ENCODE results near the gene NR6A1.
A peak's percentile ranks its signal among the peaks of the same experiment; 100 is the strongest.

NR6A1 gene

GRCh38 chr9:124574534-124575375 lies 196.4 kb downstream of the NR6A1 start:
- Histone ChIP-seq H3K4me2 (ENCODE audit: low read length) (no peak overlapping the region), H3K27me3 (ENCODE audit: insufficient read depth, low read length, poor library complexity) (no peaks in the 10 kb centered on the region), H3K4me1 (ENCODE audit: control insufficient read depth, low read depth, low read length) (peaks cover 14% of the 10 kb centered on the region), H3K27ac (ENCODE audit: low read depth, low read length) (no peak overlapping the region), H2BK120ac (ENCODE audit: low read depth, low read length) (no peak overlapping the region), H2AK5ac (ENCODE audit: low read length) (no peak overlapping the region), H2BK15ac (replicated peaks; ENCODE audit: low read depth) (no peak overlapping the region), H3K79me1 (ENCODE audit: low read length) (peaks cover 4% of the 10 kb centered on the region), H3K36me3 (ENCODE audit: control insufficient read depth, insufficient read depth, low read length) (no peaks in the 10 kb centered on the region), H3K23ac (ENCODE audit: low read length) (no peak overlapping the region), H4K5ac (ENCODE audit: low read length) (no peak overlapping the region), H3K56ac (ENCODE audit: low read length) (no peak overlapping the region), H4K8ac (ENCODE audit: low read depth, low read length) (no peak overlapping the region), H3K4ac (ENCODE audit: low read depth, low read length) (no peak overlapping the region), H3K9ac (ENCODE audit: low read length) (no peak overlapping the region), H3K18ac (ENCODE audit: low read length) (peak overlapping the region; percentile 51), H2BK5ac (ENCODE audit: low read length) (no peak overlapping the region), H3K79me2 (ENCODE audit: control insufficient read depth, insufficient read depth, low read length) (no peaks in the 10 kb centered on the region), H3K4me3 (ENCODE audit: low read length) (no peak overlapping the region)
- no CpG with 5 or more reads among the region's 10 CpGs for WGBS (ENCODE audit: extremely low coverage, insufficient coverage, low lambda C conversion rate)
- no peak for DNase-seq

GRCh38 chr9:124570942-124571666 lies 200.0 kb downstream of the NR6A1 start:
- H3K4ac ChIP-seq (ENCODE audit: low read depth, low read length), result peak overlapping the region; percentile 48
- no peaks in the 10 kb centered on the region for H3K27me3 ChIP-seq (ENCODE audit: insufficient read depth, low read length, poor library complexity)
- no peak overlapping the region for H3K4me2 ChIP-seq (ENCODE audit: low read length)
- peak overlapping the region; percentile 59 for H3K56ac ChIP-seq (ENCODE audit: low read length)
- no peak overlapping the region for H3K9ac ChIP-seq (ENCODE audit: low read length)
- H2AK5ac ChIP-seq (ENCODE audit: low read length), result peak overlapping the region; percentile 40
- H2BK120ac ChIP-seq (ENCODE audit: low read depth, low read length), result no peak overlapping the region
- peak overlapping the region; percentile 47 for H2BK5ac ChIP-seq (ENCODE audit: low read length)
- H4K5ac ChIP-seq (ENCODE audit: low read length), result peak overlapping the region; percentile 29
- no peak overlapping the region for H3K4me3 ChIP-seq (ENCODE audit: low read length)
- H3K18ac ChIP-seq (ENCODE audit: low read length), result peak overlapping the region; percentile 4
- H3K79me1 ChIP-seq (ENCODE audit: low read length), result peaks cover 6% of the 10 kb centered on the region
- H4K8ac ChIP-seq (ENCODE audit: low read depth, low read length), result no peak overlapping the region
- no peak overlapping the region for H3K27ac ChIP-seq (ENCODE audit: low read depth, low read length)
- H3K36me3 ChIP-seq (ENCODE audit: control insufficient read depth, insufficient read depth, low read length), result no peaks in the 10 kb centered on the region
- WGBS (ENCODE audit: extremely low coverage, insufficient coverage, low lambda C conversion rate), result no CpG with 5 or more reads among the region's 4 CpGs
- peaks cover 14% of the 10 kb centered on the region for H3K4me1 ChIP-seq (ENCODE audit: control insufficient read depth, low read depth, low read length)
- no peaks in the 10 kb centered on the region for H3K79me2 ChIP-seq (ENCODE audit: control insufficient read depth, insufficient read depth, low read length)
- no peak overlapping the region for H2BK15ac ChIP-seq (replicated peaks; ENCODE audit: low read depth)
- DNase-seq, result peak; percentile 40
- H3K23ac ChIP-seq (ENCODE audit: low read length), result no peak overlapping the region

- no peak overlapping the region for H2AK5ac ChIP-seq (ENCODE audit: low read length)
- no peak overlapping the region for H3K9ac ChIP-seq (ENCODE audit: low read length)
- peaks cover 6% of the 10 kb centered on the region for H3K79me1 ChIP-seq (ENCODE audit: low read length)
- no peak overlapping the region for H2BK15ac ChIP-seq (replicated peaks; ENCODE audit: low read depth)
- peak overlapping the region; percentile 96 for H3K18ac ChIP-seq (ENCODE audit: low read length)
- peaks cover 14% of the 10 kb centered on the region for H3K4me1 ChIP-seq (ENCODE audit: control insufficient read depth, low read depth, low read length)
- H2BK5ac ChIP-seq (ENCODE audit: low read length), result no peak overlapping the region
- peak overlapping the region; percentile 60 for H3K27ac ChIP-seq (ENCODE audit: low read depth, low read length)
- H4K8ac ChIP-seq (ENCODE audit: low read depth, low read length), result no peak overlapping the region
- no peak overlapping the region for H3K4me3 ChIP-seq (ENCODE audit: low read length)
- no peaks in the 10 kb centered on the region for H3K36me3 ChIP-seq (ENCODE audit: control insufficient read depth, insufficient read depth, low read length)
- H3K56ac ChIP-seq (ENCODE audit: low read length), result peak overlapping the region; percentile 18
- H4K5ac ChIP-seq (ENCODE audit: low read length), result no peak overlapping the region
- no peak overlapping the region for H2BK120ac ChIP-seq (ENCODE audit: low read depth, low read length)
- no peaks in the 10 kb centered on the region for H3K79me2 ChIP-seq (ENCODE audit: control insufficient read depth, insufficient read depth, low read length)
- WGBS (ENCODE audit: extremely low coverage, insufficient coverage, low lambda C conversion rate), result no CpG with 5 or more reads among the region's 2 CpGs
- DNase-seq, result peak; percentile 83
- no peak overlapping the region for H3K4me2 ChIP-seq (ENCODE audit: low read length)
- H3K4ac ChIP-seq (ENCODE audit: low read depth, low read length), result no peak overlapping the region
- H3K27me3 ChIP-seq (ENCODE audit: insufficient read depth, low read length, poor library complexity), result no peaks in the 10 kb centered on the region
- no peak overlapping the region for H3K23ac ChIP-seq (ENCODE audit: low read length)
Observed at GRCh38 chr9:124569942-124570341, 201.2 kb downstream of the NR6A1 start.

GRCh38 chr9:124567362-124567761 lies 203.7 kb downstream of the NR6A1 start:
- no peak overlapping the region for H2BK15ac ChIP-seq (replicated peaks; ENCODE audit: low read depth)
- H3K23ac ChIP-seq (ENCODE audit: low read length), result no peak overlapping the region
- peaks cover 14% of the 10 kb centered on the region for H3K4me1 ChIP-seq (ENCODE audit: control insufficient read depth, low read depth, low read length)
- H2BK5ac ChIP-seq (ENCODE audit: low read length), result no peak overlapping the region
- peaks cover 5% of the 10 kb centered on the region for H3K79me1 ChIP-seq (ENCODE audit: low read length)
- H3K27me3 ChIP-seq (ENCODE audit: insufficient read depth, low read length, poor library complexity), result no peaks in the 10 kb centered on the region
- no peak overlapping the region for H3K56ac ChIP-seq (ENCODE audit: low read length)
- no peak overlapping the region for H3K4me2 ChIP-seq (ENCODE audit: low read length)
- H3K27ac ChIP-seq (ENCODE audit: low read depth, low read length), result no peak overlapping the region
- no peak overlapping the region for H4K8ac ChIP-seq (ENCODE audit: low read depth, low read length)
- H2AK5ac ChIP-seq (ENCODE audit: low read length), result no peak overlapping the region
- H3K4ac ChIP-seq (ENCODE audit: low read depth, low read length), result no peak overlapping the region
- no CpG with 5 or more reads among the region's 4 CpGs for WGBS (ENCODE audit: extremely low coverage, insufficient coverage, low lambda C conversion rate)
- no peak overlapping the region for H3K4me3 ChIP-seq (ENCODE audit: low read length)
- no peaks in the 10 kb centered on the region for H3K36me3 ChIP-seq (ENCODE audit: control insufficient read depth, insufficient read depth, low read length)
- no peak overlapping the region for H3K18ac ChIP-seq (ENCODE audit: low read length)
- H4K5ac ChIP-seq (ENCODE audit: low read length), result no peak overlapping the region
- no peaks in the 10 kb centered on the region for H3K79me2 ChIP-seq (ENCODE audit: control insufficient read depth, insufficient read depth, low read length)
- H2BK120ac ChIP-seq (ENCODE audit: low read depth, low read length), result no peak overlapping the region
- DNase-seq, result no peak
- H3K9ac ChIP-seq (ENCODE audit: low read length), result no peak overlapping the region

- Histone ChIP-seq H3K4me3 (ENCODE audit: low read length) (no peak overlapping the region), H3K56ac (ENCODE audit: low read length) (no peak overlapping the region), H2BK5ac (ENCODE audit: low read length) (no peak overlapping the region), H3K23ac (ENCODE audit: low read length) (no peak overlapping the region), H2BK15ac (replicated peaks; ENCODE audit: low read depth) (no peak overlapping the region), H3K79me1 (ENCODE audit: low read length) (peaks cover 5% of the 10 kb centered on the region), H3K27me3 (ENCODE audit: insufficient read depth, low read length, poor library complexity) (no peaks in the 10 kb centered on the region), H4K5ac (ENCODE audit: low read length) (no peak overlapping the region), H3K4ac (ENCODE audit: low read depth, low read length) (no peak overlapping the region), H2BK120ac (ENCODE audit: low read depth, low read length) (no peak overlapping the region), H3K4me2 (ENCODE audit: low read length) (no peak overlapping the region), H3K36me3 (ENCODE audit: control insufficient read depth, insufficient read depth, low read length) (no peaks in the 10 kb centered on the region), H3K9ac (ENCODE audit: low read length) (no peak overlapping the region), H2AK5ac (ENCODE audit: low read length) (no peak overlapping the region), H3K27ac (ENCODE audit: low read depth, low read length) (no peak overlapping the region), H3K4me1 (ENCODE audit: control insufficient read depth, low read depth, low read length) (no peaks in the 10 kb centered on the region), H4K8ac (ENCODE audit: low read depth, low read length) (no peak overlapping the region), H3K18ac (ENCODE audit: low read length) (no peak overlapping the region), H3K79me2 (ENCODE audit: control insufficient read depth, insufficient read depth, low read length) (no peaks in the 10 kb centered on the region)
- DNase-seq, result no peak
- WGBS (ENCODE audit: extremely low coverage, insufficient coverage, low lambda C conversion rate), result no CpG with 5 or more reads among the region's 6 CpGs
Observed at GRCh38 chr9:124562328-124562727, 208.8 kb downstream of the NR6A1 start.

All from mesendoderm (in vitro differentiated cells).